IgD-negative memory B cell (primary cell): Measurements from ENCODE around the gene SKIC8. TPM values are rescaled to one million over a fixed set of nuclear protein-coding genes. Genes with fewer than 3 reads are reported as not detected.
A peak's percentile ranks its signal among the peaks of the same experiment; 100 is the strongest.

ENCODE experiments used
- H3K27ac Mint-ChIP-seq, 3 donors: one replicate each; pipeline ENCODE4 v1.8.0; 2020 to 2022; ENCODE audit warnings: mild to moderate bottlenecking in 3 of 3, mixed read lengths in 3 of 3, moderate library complexity in 1 of 3
- H3K27me3 Mint-ChIP-seq: one replicate; pipeline ENCODE4 v1.8.0; 2021; ENCODE audit warnings: mixed read lengths
- H3K36me3 Mint-ChIP-seq: one replicate; pipeline ENCODE4 v1.8.0; 2020; ENCODE audit warnings: mild to moderate bottlenecking, mixed read lengths
- H3K4me1 Mint-ChIP-seq, 3 donors: one replicate each; pipeline ENCODE4 v1.8.0; 2020 to 2022; ENCODE audit warnings: mixed read lengths in 3 of 3, mild to moderate bottlenecking in 1 of 3
- H3K4me3 Mint-ChIP-seq, 4 donors: one replicate each; pipeline ENCODE4 v1.8.0; 2020 to 2022; ENCODE audit warnings: mild to moderate bottlenecking in 4 of 4, mixed read lengths in 4 of 4, moderate library complexity in 3 of 4
- H3K9me3 Mint-ChIP-seq, 3 donors: one replicate each; pipeline ENCODE4 v1.8.0; 2020 to 2021; ENCODE audit warnings: mixed read lengths in 3 of 3, mild to moderate bottlenecking in 1 of 3
- polyA plus RNA-seq: library from polyadenylated mRNA; unstranded; fragments of 300-500 nt; fragmentation: Illumina TruSeq; gene quantifications from one replicate; pipeline ENCODE4 v1.2.3, GENCODE V29; 2021

Gene SKIC8
- polyA plus RNA-seq = 70.8 TPM

GRCh38 chr15:78299101-78299930 lies at the start of gene SKIC8:
TSS of gene SKIC8 (minus strand) at chr15:78299609. CDS start at chr15:78295686, 3,923 bp downstream.
- Mint-ChIP-seq H3K27me3 (no peaks in the 10 kb centered on the region), H3K4me3 (peak within 1 kb of the TSS; percentile 94 to 99 (median 96)), H3K4me1 (peaks cover 15 to 20% (median 18%) of the 10 kb centered on the region in 3 donors), H3K9me3 (no peaks in the 10 kb centered on the region), H3K36me3 (no peaks in the 10 kb centered on the region), H3K27ac (peak within 1 kb of the TSS; percentile 32 to 97 (median 88))

- H3K27ac Mint-ChIP-seq = no peak overlapping the region
Measured at GRCh38 chr15:78347586-78348543, 48.5 kb upstream of the SKIC8 start.

DNA sequence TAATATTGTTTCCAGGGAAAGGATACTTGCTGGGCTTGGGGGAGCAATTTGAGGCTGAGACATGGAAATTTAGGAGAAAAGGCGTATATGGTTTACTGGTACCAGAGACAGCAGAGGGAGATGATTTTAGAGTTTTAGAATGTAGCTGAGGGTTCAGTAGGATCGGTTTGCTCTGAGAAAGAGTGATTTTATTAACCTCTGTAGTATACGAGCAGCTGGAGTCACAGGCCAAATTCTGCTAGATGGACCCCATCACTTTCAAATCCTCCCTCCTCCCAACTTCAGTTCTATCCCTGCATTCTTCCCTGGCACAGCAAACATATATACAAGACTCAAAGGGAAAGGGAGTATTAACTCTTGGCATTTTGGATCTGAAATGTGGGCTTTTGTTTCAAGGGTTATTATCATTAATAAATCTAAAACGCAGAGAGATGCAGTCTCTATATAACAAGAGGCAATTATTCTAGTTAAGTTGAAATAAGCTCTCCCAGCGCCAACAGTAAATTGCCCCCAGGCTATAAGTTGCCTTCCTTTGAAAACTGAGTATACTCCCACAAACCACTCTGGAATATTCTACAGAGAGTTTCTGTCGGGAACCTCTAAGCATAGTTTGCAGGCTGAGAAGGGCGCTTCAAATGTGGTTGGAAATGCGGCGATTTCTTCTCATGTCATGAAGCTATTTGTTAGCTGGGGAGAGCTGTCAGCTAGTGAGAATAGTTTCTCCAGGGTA lies 46.2 kb upstream of the SKIC8 start:
- H3K9me3 Mint-ChIP-seq = no peaks in the 10 kb centered on the region
- H3K4me3 Mint-ChIP-seq = no peak overlapping the region
- no peaks in the 10 kb centered on the region for H3K36me3 Mint-ChIP-seq
- H3K27me3 Mint-ChIP-seq = peaks cover 37% of the 10 kb centered on the region
- no peak overlapping the region for H3K27ac Mint-ChIP-seq
- no peaks in the 10 kb centered on the region for H3K4me1 Mint-ChIP-seq

More at GRCh38 chr15:78347586-78348543, 48.5 kb upstream of the SKIC8 start:
- Mint-ChIP-seq H3K4me3 (no peak overlapping the region), H3K4me1 (no peaks in the 10 kb centered on the region), H3K27me3 (peaks cover 23% of the 10 kb centered on the region), H3K36me3 (no peaks in the 10 kb centered on the region), H3K9me3 (no peaks in the 10 kb centered on the region)

DNA sequence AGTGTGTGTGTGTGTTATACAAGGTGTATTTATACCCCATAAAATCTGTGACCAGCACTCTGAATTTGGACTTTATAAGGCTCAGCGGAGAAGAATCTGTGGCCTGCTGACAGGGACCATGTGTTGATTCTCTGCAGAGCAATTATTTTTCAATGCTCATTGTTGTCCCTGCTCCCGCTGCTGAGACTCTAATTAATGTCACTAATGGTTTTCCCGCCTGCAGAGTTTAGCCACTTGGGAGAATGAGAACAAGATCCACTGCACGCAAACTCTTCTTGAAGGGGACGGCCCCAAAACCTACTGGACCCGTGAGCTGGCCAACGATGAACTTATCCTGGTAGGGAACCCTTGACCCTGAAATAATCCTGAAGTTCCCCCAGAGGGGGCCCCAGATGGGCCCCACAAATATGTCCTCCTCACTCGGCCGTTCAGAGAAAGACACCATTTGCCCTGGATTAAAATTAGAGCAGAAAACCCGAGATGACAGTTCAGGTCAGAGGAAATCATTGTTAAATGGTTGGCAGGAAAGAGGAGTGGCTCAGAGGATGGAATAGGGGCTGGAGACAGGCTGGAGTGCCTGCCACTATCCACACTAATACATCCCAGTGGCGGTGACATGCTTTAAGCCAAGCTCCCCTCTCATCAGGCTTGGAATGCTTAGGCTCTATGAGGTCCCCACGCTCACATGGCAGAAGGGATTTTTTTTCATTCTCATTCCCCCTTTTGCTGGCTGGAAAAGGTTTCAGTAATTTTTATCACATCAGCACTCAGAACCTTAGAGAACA lies 44.1 kb upstream of the SKIC8 start:
- Mint-ChIP-seq H3K27me3 (peaks cover 56% of the 10 kb centered on the region), H3K4me1 (peaks cover 1 to 5% (median 4%) of the 10 kb centered on the region in 3 donors), H3K9me3 (no peaks in the 10 kb centered on the region), H3K4me3 (no peak overlapping the region), H3K27ac (no peak overlapping the region), H3K36me3 (no peaks in the 10 kb centered on the region)

DNA sequence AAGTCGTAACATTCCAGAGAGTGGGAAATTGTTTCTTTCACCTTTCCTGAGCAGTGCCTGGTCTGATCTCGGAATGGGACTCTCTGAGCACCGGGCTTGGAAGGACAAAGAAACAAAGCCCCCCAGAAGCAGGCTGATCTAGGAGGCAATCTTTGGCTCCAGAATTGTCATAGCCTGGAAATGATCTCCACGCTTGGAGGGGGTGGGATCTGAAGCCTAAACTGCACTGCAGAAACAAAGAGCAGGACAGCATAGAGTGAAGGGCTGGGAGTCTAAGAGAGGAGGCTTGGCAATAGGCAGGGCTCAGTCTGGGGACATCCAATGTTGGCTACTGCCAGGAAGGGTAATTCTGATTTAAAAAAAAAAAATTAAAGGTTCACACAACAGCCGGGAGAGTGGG lies 42.6 kb upstream of the SKIC8 start:
- no peak overlapping the region for H3K4me3 Mint-ChIP-seq
- H3K36me3 Mint-ChIP-seq = no peaks in the 10 kb centered on the region
- peaks cover 1 to 5% (median 4%) of the 10 kb centered on the region in 3 donors for H3K4me1 Mint-ChIP-seq
- H3K27me3 Mint-ChIP-seq = peaks cover 49% of the 10 kb centered on the region
- no peaks in the 10 kb centered on the region for H3K9me3 Mint-ChIP-seq
- H3K27ac Mint-ChIP-seq = no peak overlapping the region

DNA sequence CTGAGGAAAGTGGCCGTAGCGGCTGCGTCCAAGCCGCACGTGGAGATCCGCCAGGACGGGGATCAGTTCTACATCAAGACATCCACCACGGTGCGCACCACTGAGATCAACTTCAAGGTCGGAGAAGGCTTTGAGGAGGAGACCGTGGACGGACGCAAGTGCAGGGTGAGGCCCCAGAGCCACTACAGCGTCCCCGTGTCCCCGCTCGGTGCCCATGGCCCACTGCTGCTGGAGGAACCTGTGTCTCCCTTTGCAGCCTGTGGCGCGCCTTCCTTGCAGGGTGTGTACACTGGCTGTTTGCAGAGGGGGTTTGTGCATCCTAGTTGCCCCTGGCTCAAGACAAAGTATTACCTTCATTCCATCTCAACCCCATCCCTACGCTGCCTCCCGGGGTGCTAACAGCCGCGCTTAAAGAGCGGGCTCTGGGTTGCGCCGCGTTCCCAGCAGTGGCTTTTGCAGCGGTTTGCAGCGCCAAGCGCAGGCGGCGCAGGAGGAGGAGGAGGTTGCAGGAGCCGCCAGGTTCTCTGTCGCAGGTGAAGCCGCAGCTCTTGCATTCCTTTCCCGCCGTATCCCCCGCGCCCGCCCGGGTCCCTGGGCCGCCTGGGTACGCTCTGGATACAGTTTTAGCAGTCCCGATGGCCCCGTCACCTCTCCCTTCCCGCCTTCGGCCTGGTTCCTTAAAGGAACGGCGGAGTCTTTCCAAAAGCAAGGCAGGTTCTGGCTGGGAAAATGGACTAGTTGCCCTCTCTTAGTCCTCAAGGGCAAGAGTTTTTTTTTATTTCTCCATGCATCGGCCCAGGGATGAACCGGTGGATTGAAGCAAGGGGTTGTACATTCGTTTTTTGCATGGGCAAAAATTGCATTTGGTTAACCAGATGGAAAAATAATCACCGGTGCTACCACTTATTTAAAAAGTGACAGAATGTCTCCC lies 41.9 kb upstream of the SKIC8 start:
- Mint-ChIP-seq H3K4me1 (peaks cover 1 to 5% (median 4%) of the 10 kb centered on the region in 3 donors), H3K27ac (no peak overlapping the region), H3K27me3 (peaks cover 44% of the 10 kb centered on the region), H3K36me3 (no peaks in the 10 kb centered on the region), H3K9me3 (no peaks in the 10 kb centered on the region), H3K4me3 (no peak overlapping the region)

GRCh38 chr15:78340231-78341056 lies 41.0 kb upstream of the SKIC8 start, which contains the start of gene CRABP1:
TSS of gene CRABP1 (plus strand) at chr15:78340353. CDS start at chr15:78340429, 76 bp downstream.
- H3K36me3 Mint-ChIP-seq = no peaks in the 10 kb centered on the region
- peaks cover 44% of the 10 kb centered on the region for H3K27me3 Mint-ChIP-seq
- peak within 1 kb of the TSS in 1 of 4 donors; percentile 28 for H3K4me3 Mint-ChIP-seq
- H3K4me1 Mint-ChIP-seq = peaks cover 1 to 5% (median 4%) of the 10 kb centered on the region in 3 donors
- no peaks in the 10 kb centered on the region for H3K9me3 Mint-ChIP-seq
- peak within 1 kb of the TSS in 1 of 3 donors; percentile 11 for H3K27ac Mint-ChIP-seq

GRCh38 chr15:78339559-78339958 lies 40.1 kb upstream of the SKIC8 start:
- H3K9me3 Mint-ChIP-seq = no peaks in the 10 kb centered on the region
- H3K4me1 Mint-ChIP-seq = peaks cover 1 to 5% (median 4%) of the 10 kb centered on the region in 3 donors
- H3K36me3 Mint-ChIP-seq = no peaks in the 10 kb centered on the region
- peak overlapping the region in 1 of 4 donors; percentile 28 for H3K4me3 Mint-ChIP-seq
- peak overlapping the region in 1 of 3 donors; percentile 11 for H3K27ac Mint-ChIP-seq
- peaks cover 40% of the 10 kb centered on the region for H3K27me3 Mint-ChIP-seq

GRCh38 chr15:78338781-78339180 lies 39.4 kb upstream of the SKIC8 start:
- H3K36me3 Mint-ChIP-seq = no peaks in the 10 kb centered on the region
- peaks cover 1 to 5% (median 4%) of the 10 kb centered on the region in 3 donors for H3K4me1 Mint-ChIP-seq
- no peaks in the 10 kb centered on the region for H3K9me3 Mint-ChIP-seq
- no peak overlapping the region for H3K4me3 Mint-ChIP-seq
- H3K27me3 Mint-ChIP-seq = peaks cover 40% of the 10 kb centered on the region
- H3K27ac Mint-ChIP-seq = peak overlapping the region in 1 of 3 donors; percentile 11

GRCh38 chr15:78335985-78336384 lies 36.6 kb upstream of the SKIC8 start:
- H3K9me3 Mint-ChIP-seq = no peaks in the 10 kb centered on the region
- H3K27me3 Mint-ChIP-seq = peaks cover 26% of the 10 kb centered on the region
- peaks cover 1 to 5% (median 4%) of the 10 kb centered on the region in 3 donors for H3K4me1 Mint-ChIP-seq
- H3K27ac Mint-ChIP-seq = no peak overlapping the region
- H3K36me3 Mint-ChIP-seq = no peaks in the 10 kb centered on the region
- no peak overlapping the region for H3K4me3 Mint-ChIP-seq

DNA sequence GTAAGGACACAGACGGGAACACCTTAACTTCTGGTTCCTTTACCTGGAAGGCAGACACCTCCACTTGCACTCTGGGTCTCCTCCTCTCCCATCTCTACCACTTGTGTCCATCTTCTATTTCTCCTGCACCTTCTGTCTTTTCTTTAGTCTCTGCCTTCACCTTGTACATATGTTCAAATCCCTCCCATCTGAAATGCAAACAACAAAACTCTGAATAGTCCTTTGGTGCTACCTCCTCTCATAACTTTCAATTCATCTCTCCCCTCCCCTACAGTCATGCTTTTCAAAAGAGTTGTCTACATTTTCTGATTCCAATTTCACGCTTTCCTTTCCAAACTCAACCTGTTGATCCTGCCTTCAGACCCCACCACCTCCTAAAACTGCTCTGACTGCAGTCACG lies 35.4 kb upstream of the SKIC8 start:
- peaks cover 1 to 5% (median 4%) of the 10 kb centered on the region in 3 donors for H3K4me1 Mint-ChIP-seq
- H3K27me3 Mint-ChIP-seq = peaks cover 16% of the 10 kb centered on the region
- no peaks in the 10 kb centered on the region for H3K36me3 Mint-ChIP-seq
- no peaks in the 10 kb centered on the region for H3K9me3 Mint-ChIP-seq
- H3K27ac Mint-ChIP-seq = no peak overlapping the region
- H3K4me3 Mint-ChIP-seq = no peak overlapping the region

DNA sequence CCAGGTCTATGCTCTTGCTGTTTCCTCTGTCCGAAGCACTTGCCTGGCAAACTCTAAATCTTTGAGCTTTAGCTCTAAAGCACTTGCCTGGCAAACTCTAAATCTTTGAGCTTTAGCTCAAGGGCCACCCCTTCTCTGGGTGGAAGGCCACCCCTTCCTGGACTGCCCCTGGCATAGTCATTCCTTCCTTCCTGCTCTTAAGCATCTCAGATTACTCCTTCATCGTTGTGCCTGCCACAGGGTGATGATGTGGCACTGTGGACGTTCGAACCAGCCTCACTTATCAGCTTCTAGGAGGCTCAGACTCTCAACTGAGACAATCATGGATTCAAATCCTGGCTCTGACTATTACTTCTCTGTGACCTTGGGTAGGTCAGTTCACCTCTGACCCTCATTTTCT lies 30.2 kb upstream of the SKIC8 start:
- H3K27ac Mint-ChIP-seq = no peak overlapping the region
- peaks cover 2% of the 10 kb centered on the region for H3K27me3 Mint-ChIP-seq
- H3K36me3 Mint-ChIP-seq = no peaks in the 10 kb centered on the region
- no peak overlapping the region for H3K4me3 Mint-ChIP-seq
- no peaks in the 10 kb centered on the region for H3K4me1 Mint-ChIP-seq
- peaks cover 0 to 1% (median 0%) of the 10 kb centered on the region in 3 donors for H3K9me3 Mint-ChIP-seq
